NT2/D1 (cell line): ENCODE data around the gene INPP5D.

Experiments used
- YY1 ChIP-seq: IDR thresholded peaks from 2 replicates; pipeline ENCODE4 v1.6.1; 2011; ENCODE audit not compliant: insufficient read length, insufficient read depth
- ZNF274 ChIP-seq: IDR thresholded peaks from 2 replicates; pipeline ENCODE4 v1.6.1; 2011; ENCODE audit warnings: mild to moderate bottlenecking, low read depth, low read length

DNA sequence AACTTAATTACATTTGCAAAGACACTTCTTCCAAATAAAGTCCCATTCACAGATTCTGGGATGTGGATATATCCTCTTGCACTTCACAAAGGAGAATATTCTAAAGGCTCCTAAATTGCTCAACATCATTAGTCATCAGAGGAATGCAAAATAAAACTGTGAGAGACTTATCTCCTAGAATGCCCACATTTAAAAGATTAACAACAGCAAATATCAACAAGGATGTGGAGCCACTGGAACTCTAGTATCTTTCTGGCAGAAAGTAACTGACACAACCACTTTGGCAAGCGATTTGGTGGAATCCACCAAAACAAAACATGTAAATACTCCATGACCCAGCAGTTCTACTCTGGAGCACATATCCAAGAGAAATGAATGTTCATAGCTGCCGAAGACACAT lies 23.1 kb upstream of the INPP5D start:
- TF ChIP-seq ZNF274 (no peak), YY1 (no peak)
